Mesenchymal stem cell (in vitro differentiated cells and primary cell): ENCODE data around the gene ACACB.

Source experiments
- DNase-seq: peaks from one replicate; pipeline ENCODE4 v3.0.0-alpha.2; 2013
- H2AFZ ChIP-seq: one replicate; pipeline ENCODE4 v1.6.1; 2013; ENCODE audit warnings: low read depth, mild to moderate bottlenecking, control low read depth, inconsistent platforms, low read length, moderate library complexity
- H2AK5ac ChIP-seq: 2 replicates; pipeline ENCODE4 v1.6.1; 2013; ENCODE audit warnings: low read length, moderate library complexity, mild to moderate bottlenecking, inconsistent platforms; ENCODE audit not compliant: severe bottlenecking
- H2BK120ac ChIP-seq: one replicate; pipeline ENCODE4 v1.6.1; 2013; ENCODE audit warnings: low read depth, mild to moderate bottlenecking, inconsistent platforms, low read length, moderate library complexity
- H2BK12ac ChIP-seq, 2 experiments: one replicate each; pipeline ENCODE4 v1.6.1; 2013; ENCODE audit warnings: inconsistent platforms in 2 of 2, low read length in 2 of 2, mild to moderate bottlenecking in 2 of 2, moderate library complexity in 2 of 2, control low read depth in 1 of 2
- H2BK15ac ChIP-seq: one replicate; pipeline ENCODE4 v1.6.1; 2013; ENCODE audit warnings: mild to moderate bottlenecking, low read depth, inconsistent platforms; ENCODE audit not compliant: poor library complexity, severe bottlenecking
- H2BK5ac ChIP-seq: 2 replicates; pipeline ENCODE4 v1.6.1; 2013; ENCODE audit warnings: low read depth, mild to moderate bottlenecking, low read length, control low read depth, inconsistent platforms; ENCODE audit not compliant: poor library complexity, severe bottlenecking
- H3K14ac ChIP-seq, 2 experiments: one replicate each; pipeline ENCODE4 v1.6.1; 2013; ENCODE audit warnings: inconsistent platforms in 2 of 2, low read length in 2 of 2, control low read depth in 1 of 2, mild to moderate bottlenecking in 1 of 2, moderate library complexity in 1 of 2
- H3K18ac ChIP-seq, 2 experiments: one replicate each; pipeline ENCODE4 v1.6.1; 2013; ENCODE audit warnings: inconsistent platforms in 2 of 2, low read length in 2 of 2, control low read depth in 1 of 2, low read depth in 1 of 2, mild to moderate bottlenecking in 1 of 2
- H3K23ac ChIP-seq, 2 experiments: one replicate each; pipeline ENCODE4 v1.6.1; 2013; ENCODE audit warnings: inconsistent platforms in 2 of 2, low read length in 2 of 2, mild to moderate bottlenecking in 2 of 2, moderate library complexity in 2 of 2, control low read depth in 1 of 2
- H3K27ac ChIP-seq: 2 replicates; pipeline ENCODE4 v1.5.1; 2013; ENCODE audit warnings: mild to moderate bottlenecking, moderate library complexity, low read length, control low read depth, inconsistent platforms; ENCODE audit not compliant: poor library complexity, severe bottlenecking
- H3K27me3 ChIP-seq, 2 experiments: 2 replicates each; pipeline versions ENCODE4 v1.6.1 to v1.7.0; 2013; ENCODE audit warnings: low read length in 2 of 2, mild to moderate bottlenecking in 2 of 2, moderate library complexity in 2 of 2, control low read depth in 1 of 2, inconsistent platforms in 1 of 2; ENCODE audit not compliant: control insufficient read depth in 1 of 2, insufficient read depth in 1 of 2
- H3K36me3 ChIP-seq, 2 experiments: 2 replicates each; pipeline versions ENCODE4 v1.6.1 to v1.7.0; 2013; ENCODE audit warnings: low read length in 2 of 2, control low read depth in 1 of 2, inconsistent platforms in 1 of 2, low read depth in 1 of 2, mild to moderate bottlenecking in 1 of 2; ENCODE audit not compliant: insufficient read depth in 2 of 2, control insufficient read depth in 1 of 2
- H3K4ac ChIP-seq, 2 experiments: one replicate each; pipeline ENCODE4 v1.6.1; 2013; ENCODE audit warnings: inconsistent platforms in 2 of 2, low read length in 2 of 2, mild to moderate bottlenecking in 2 of 2, moderate library complexity in 2 of 2, control low read depth in 1 of 2, low read depth in 1 of 2
- H3K4me1 ChIP-seq: 2 replicates; pipeline ENCODE4 v1.6.1; 2013; ENCODE audit warnings: low read depth, low read length, control low read depth; ENCODE audit not compliant: control insufficient read depth, insufficient read depth
- H3K4me2 ChIP-seq: 2 replicates; pipeline ENCODE4 v1.6.1; 2013; ENCODE audit warnings: low read length, mild to moderate bottlenecking, inconsistent platforms; ENCODE audit not compliant: poor library complexity, severe bottlenecking
- H3K4me3 ChIP-seq, 2 experiments: 2 replicates each; pipeline versions ENCODE4 v1.5.1 to v1.7.0; 2013; ENCODE audit warnings: low read length in 2 of 2, mild to moderate bottlenecking in 2 of 2, control low read depth in 1 of 2, low read depth in 1 of 2; ENCODE audit not compliant: insufficient read depth in 1 of 2
- H3K79me1 ChIP-seq: replicated peaks from 2 replicates; pipeline ENCODE4 v1.6.1; 2013; ENCODE audit warnings: mild to moderate bottlenecking, control low read depth, low read length, inconsistent platforms; ENCODE audit not compliant: poor library complexity, severe bottlenecking
- H3K9ac ChIP-seq: 2 replicates; pipeline ENCODE4 v1.7.0; 2013; ENCODE audit warnings: mild to moderate bottlenecking, low read length, moderate library complexity
- H3K9me3 ChIP-seq: 2 replicates; pipeline ENCODE4 v1.7.0; 2013; ENCODE audit warnings: mild to moderate bottlenecking, low read length; ENCODE audit not compliant: control insufficient read depth
- H4K8ac ChIP-seq: one replicate; pipeline ENCODE4 v1.6.1; 2013; ENCODE audit warnings: inconsistent platforms, mild to moderate bottlenecking, low read length, moderate library complexity
- H4K91ac ChIP-seq: one replicate; pipeline ENCODE4 v1.6.1; 2013; ENCODE audit warnings: mild to moderate bottlenecking, low read length, inconsistent platforms
- WGBS: methylation state at CpG from one replicate; pipeline ENCODE4 v1.1.7; 2013; ENCODE audit warnings: mixed read lengths; 5-methylcytosine and 5-hydroxymethylcytosine counted together

ACACB gene

GRCh38 chr12:109156036-109156435, 39.6 kb downstream of the ACACB start:
- no peak overlapping the region for H2BK15ac ChIP-seq
- H4K8ac ChIP-seq = no peak overlapping the region
- H3K36me3 ChIP-seq = no peaks in the 10 kb centered on the region
- H3K27ac ChIP-seq = no peak overlapping the region
- H3K18ac ChIP-seq = no peak overlapping the region
- H3K9ac ChIP-seq = no peak overlapping the region
- H3K14ac ChIP-seq = no peak overlapping the region
- no peak overlapping the region for H2BK5ac ChIP-seq
- no peak overlapping the region for H2AFZ ChIP-seq
- peaks cover 7% of the 10 kb centered on the region for H3K4me1 ChIP-seq
- no peak overlapping the region for H3K4me3 ChIP-seq
- no peak overlapping the region for H4K91ac ChIP-seq
- H3K9me3 ChIP-seq = no peaks in the 10 kb centered on the region
- H3K4ac ChIP-seq = no peak overlapping the region
- no peak overlapping the region for H3K4me2 ChIP-seq
- DNase-seq = no peak
- no peak overlapping the region for H2AK5ac ChIP-seq
- H3K23ac ChIP-seq = no peak overlapping the region
- no peak overlapping the region for H2BK120ac ChIP-seq
- WGBS = 98% methylated on average over 2 of the region's 5 CpGs
- no peak overlapping the region for H2BK12ac ChIP-seq
- H3K27me3 ChIP-seq = no peaks in the 10 kb centered on the region
- no peaks in the 10 kb centered on the region for H3K79me1 ChIP-seq

GRCh38 chr12:109156586-109156985, 40.2 kb downstream of the ACACB start:
- Histone ChIP-seq H2BK120ac (no peak overlapping the region), H3K4me2 (no peak overlapping the region), H2BK12ac (no peak overlapping the region), H3K4me1 (peaks cover 7% of the 10 kb centered on the region), H3K4ac (no peak overlapping the region), H3K14ac (no peak overlapping the region), H3K9me3 (no peaks in the 10 kb centered on the region), H2AFZ (no peak overlapping the region), H2AK5ac (no peak overlapping the region), H3K36me3 (no peaks in the 10 kb centered on the region), H3K27ac (no peak overlapping the region), H3K9ac (no peak overlapping the region), H4K8ac (no peak overlapping the region), H3K4me3 (no peak overlapping the region), H4K91ac (no peak overlapping the region), H2BK15ac (no peak overlapping the region), H3K27me3 (no peaks in the 10 kb centered on the region), H2BK5ac (no peak overlapping the region), H3K23ac (no peak overlapping the region), H3K18ac (no peak overlapping the region), H3K79me1 (no peaks in the 10 kb centered on the region)
- 90% methylated on average over 5 of the region's 5 CpGs for WGBS
- no peak for DNase-seq

- H4K8ac ChIP-seq = no peak overlapping the region
- no peak overlapping the region for H2BK15ac ChIP-seq
- H3K36me3 ChIP-seq = no peaks in the 10 kb centered on the region
- no peak overlapping the region for H3K4ac ChIP-seq
- H3K79me1 ChIP-seq = peaks cover 1% of the 10 kb centered on the region
- no peak overlapping the region for H2AFZ ChIP-seq
- no peak overlapping the region for H4K91ac ChIP-seq
- H2BK120ac ChIP-seq = no peak overlapping the region
- no peak overlapping the region for H2AK5ac ChIP-seq
- no peaks in the 10 kb centered on the region for H3K9me3 ChIP-seq
- H3K14ac ChIP-seq = no peak overlapping the region
- H3K4me2 ChIP-seq = no peak overlapping the region
- no peak overlapping the region for H3K4me3 ChIP-seq
- H2BK5ac ChIP-seq = no peak overlapping the region
- DNase-seq = no peak
- no peak overlapping the region for H3K27ac ChIP-seq
- H3K27me3 ChIP-seq = no peaks in the 10 kb centered on the region
- no peak overlapping the region for H2BK12ac ChIP-seq
- no peak overlapping the region for H3K23ac ChIP-seq
- H3K9ac ChIP-seq = no peak overlapping the region
- H3K18ac ChIP-seq = no peak overlapping the region
- H3K4me1 ChIP-seq = peaks cover 7% of the 10 kb centered on the region
- WGBS = 73% methylated on average over 4 of the region's 5 CpGs
Measured at GRCh38 chr12:109157986-109158385, 41.6 kb downstream of the ACACB start.

- no peak overlapping the region for H3K14ac ChIP-seq
- H3K36me3 ChIP-seq = no peaks in the 10 kb centered on the region
- no peak overlapping the region for H2BK120ac ChIP-seq
- H3K23ac ChIP-seq = no peak overlapping the region
- no peaks in the 10 kb centered on the region for H3K9me3 ChIP-seq
- peaks cover 1% of the 10 kb centered on the region for H3K79me1 ChIP-seq
- H3K27me3 ChIP-seq = no peaks in the 10 kb centered on the region
- H2BK15ac ChIP-seq = no peak overlapping the region
- no peak overlapping the region for H2BK5ac ChIP-seq
- no peak overlapping the region for H3K4me2 ChIP-seq
- no peak overlapping the region for H4K8ac ChIP-seq
- H4K91ac ChIP-seq = no peak overlapping the region
- no peak overlapping the region for H3K18ac ChIP-seq
- H3K9ac ChIP-seq = no peak overlapping the region
- no peak overlapping the region for H3K4ac ChIP-seq
- no peak overlapping the region for H3K4me3 ChIP-seq
- no peak overlapping the region for H2AFZ ChIP-seq
- 95% methylated on average over 7 of the region's 7 CpGs for WGBS
- DNase-seq = no peak
- H2AK5ac ChIP-seq = no peak overlapping the region
- no peaks in the 10 kb centered on the region for H3K4me1 ChIP-seq
- H3K27ac ChIP-seq = no peak overlapping the region
- no peak overlapping the region for H2BK12ac ChIP-seq
Measured at GRCh38 chr12:109160433-109160832, 44.0 kb downstream of the ACACB start.
